Measurements from ENCODE around the gene IRF4. TPM values are rescaled to one million over a fixed set of nuclear protein-coding genes. Genes with fewer than 3 reads are reported as not detected.

IRF4 gene
- polyA plus RNA-seq, 1 donor: 0.18 TPM

GRCh38 chr6:353642-354614 lies 37.6 kb upstream of the IRF4 start:
- no peak for DNase-seq

GRCh38 chr6:354631-355280 lies 36.8 kb upstream of the IRF4 start:
- no peak for DNase-seq

- DNase-seq: no peak
These were observed 36.0 kb upstream of the IRF4 start for GRCh38 chr6:355373-356208.

GRCh38 chr6:356828-357251 lies 34.7 kb upstream of the IRF4 start:
- no peak for DNase-seq

GRCh38 chr6:357261-357790 lies 34.2 kb upstream of the IRF4 start:
- no peak for DNase-seq

- DNase-seq: no peak
These were observed 33.7 kb upstream of the IRF4 start for GRCh38 chr6:357791-358341.

GRCh38 chr6:358432-358831 lies 33.1 kb upstream of the IRF4 start:
- no peak for DNase-seq

- DNase-seq: no peak
These were observed 32.7 kb upstream of the IRF4 start for GRCh38 chr6:358847-359246.

GRCh38 chr6:359261-360035 lies 32.1 kb upstream of the IRF4 start:
- DNase-seq: no peak

- no peak for DNase-seq
These were observed 31.2 kb upstream of the IRF4 start for GRCh38 chr6:360349-360748.

- no peak for DNase-seq
These were observed 30.7 kb upstream of the IRF4 start for GRCh38 chr6:360764-361373.

- no peak for DNase-seq
These were observed 30.0 kb upstream of the IRF4 start for GRCh38 chr6:361411-362132.

GRCh38 chr6:362231-362923 lies 29.2 kb upstream of the IRF4 start:
- no peak for DNase-seq

GRCh38 chr6:362924-363249 lies 28.7 kb upstream of the IRF4 start:
- no peak for DNase-seq

- no peak for DNase-seq
These were observed 28.3 kb upstream of the IRF4 start for GRCh38 chr6:363291-363690.

GRCh38 chr6:363909-364308 lies 27.6 kb upstream of the IRF4 start:
- DNase-seq: no peak

GRCh38 chr6:364609-365540 lies 26.7 kb upstream of the IRF4 start:
- DNase-seq: no peak

- DNase-seq: no peak
These were observed 25.7 kb upstream of the IRF4 start for GRCh38 chr6:365835-366234.

Data from left kidney (tissue), 2 donors.